Measurements from ENCODE around the gene SMARCA2. TPM values are rescaled to one million over a fixed set of nuclear protein-coding genes. Genes with fewer than 3 reads are reported as not detected.

Gene SMARCA2
- total and polyA plus RNA-seq, 9 donors: 108 to 404 (median 199) TPM

GRCh38 chr9:2235623-2236022 is 220.5 kb downstream of the SMARCA2 start:
- intact Hi-C loops (cut with DNase I): loop anchor here in 1 of 4 donors (10.0 kb wide), 2 partner anchors 189 to 389 kb away; partner anchors contain the start of gene VLDLR
- TF ChIP-seq POLR2A (IDR thresholded peaks at IDR 0.05) (no peak), EP300 (IDR thresholded peaks at IDR 0.05) (no peak), CTCF (IDR thresholded peaks at IDR 0.05) (no peak)
- 91 to 95% (median 95%) methylated on average over 5 of the region's 5 CpGs for WGBS, 3 donors

GRCh38 chr9:2236850-2237249 is 221.7 kb downstream of the SMARCA2 start:
- H3K4me3 ChIP-seq: no peak overlapping the region
- TF ChIP-seq POLR2A (IDR thresholded peaks at IDR 0.05) (no peak), EP300 (IDR thresholded peaks at IDR 0.05) (no peak), CTCF (IDR thresholded peaks at IDR 0.05) (no peak)
- H3K9me3 ChIP-seq: no peaks in the 10 kb centered on the region
- no peak for DNase-seq
- H3K4me1 ChIP-seq (ENCODE audit: insufficient read depth): peaks cover 20% of the 10 kb centered on the region
- no peak overlapping the region for H3K27ac ChIP-seq
- no peaks in the 10 kb centered on the region for H3K27me3 ChIP-seq
- H3K36me3 ChIP-seq: no peaks in the 10 kb centered on the region
- WGBS, 3 donors: 77 to 84% (median 81%) methylated on average over 3 of the region's 3 CpGs
- intact Hi-C loops (cut with DNase I): loop anchor here in 1 of 4 donors (10.0 kb wide), 2 partner anchors 188 to 388 kb away; partner anchors contain the start of gene VLDLR

More at GRCh38 chr9:2235623-2236022, 220.5 kb downstream of the SMARCA2 start:
- DNase-seq: no peak
- H3K27me3 ChIP-seq: no peaks in the 10 kb centered on the region
- no peaks in the 10 kb centered on the region for H3K36me3 ChIP-seq
- no peaks in the 10 kb centered on the region for H3K9me3 ChIP-seq
- peaks cover 19% of the 10 kb centered on the region for H3K4me1 ChIP-seq (ENCODE audit: insufficient read depth)
- no peak overlapping the region for H3K4me3 ChIP-seq
- H3K27ac ChIP-seq: peak overlapping the region in 1 of 2 donors; percentile 74

- WGBS, 3 donors: 14 to 23% (median 23%) methylated on average over 15 of the region's 15 CpGs
- peak overlapping the region; percentile 47 for H3K4me3 ChIP-seq
- H3K27ac ChIP-seq: peak overlapping the region in 1 of 2 donors; percentile 78
- peaks cover 6% of the 10 kb centered on the region for H3K4me1 ChIP-seq (ENCODE audit: insufficient read depth)
- no peaks in the 10 kb centered on the region for H3K36me3 ChIP-seq
- intact Hi-C loops (cut with DNase I): loop anchor here in 1 of 4 donors (10.0 kb wide), 1 partner anchor 383 kb away; the partner anchor contains the start of gene VLDLR
- no peaks in the 10 kb centered on the region for H3K27me3 ChIP-seq
- TF ChIP-seq EP300 (IDR thresholded peaks at IDR 0.05): no peak
- peak in 2 of 3 donors; percentile 6 to 17 for TF ChIP-seq CTCF (IDR thresholded peaks at IDR 0.05)
- no peak for TF ChIP-seq POLR2A (IDR thresholded peaks at IDR 0.05)
- H3K9me3 ChIP-seq: no peaks in the 10 kb centered on the region
- DNase-seq: peak; percentile 50 to 63 (median 58)
These were observed 226.3 kb downstream of the SMARCA2 start for GRCh38 chr9:2241461-2241835.

- Histone ChIP-seq H3K27me3 (no peaks in the 10 kb centered on the region), H3K27ac (peak overlapping the region; percentile 11 to 78), H3K4me3 (peak overlapping the region; percentile 47), H3K36me3 (no peaks in the 10 kb centered on the region), H3K4me1 (ENCODE audit: insufficient read depth) (peaks cover 6% of the 10 kb centered on the region), H3K9me3 (no peaks in the 10 kb centered on the region)
- peak; percentile 82 to 92 (median 89) for DNase-seq
- WGBS, 3 donors: 1% methylated on average over 38 of the region's 38 CpGs
- intact Hi-C loops (cut with DNase I): loop anchor here in 1 of 4 donors (10.0 kb wide), 1 partner anchor 383 kb away; the partner anchor contains the start of gene VLDLR
- peak; percentile 73 for TF ChIP-seq POLR2A (IDR thresholded peaks at IDR 0.05)
- TF ChIP-seq CTCF (IDR thresholded peaks at IDR 0.05): peak in 1 of 3 donors; percentile 35
- TF ChIP-seq EP300 (IDR thresholded peaks at IDR 0.05): no peak
These were observed 226.9 kb downstream of the SMARCA2 start for GRCh38 chr9:2241836-2242741.
